HFFc6 (cell line): ENCODE measurements around the gene ZNF280A. TPM values are rescaled to one million over a fixed set of nuclear protein-coding genes. Genes with fewer than 3 reads are reported as not detected.
"Not testable (repeated sequence)": the region's sequence is repeated elsewhere in the genome, so short reads cannot be mapped to it uniquely, and the experiment has no call there.

Source experiments
- DNase-seq: peaks from one replicate; pipeline ENCODE4 v3.0.0-alpha.2; 2018
- H3K27ac Mint-ChIP-seq: 2 replicates; pipeline ENCODE4 v1.8.0; 2020; ENCODE audit warnings: mild to moderate bottlenecking, mixed read lengths
- H3K27me3 Mint-ChIP-seq: 2 replicates; pipeline ENCODE4 v1.8.0; 2021; ENCODE audit warnings: mild to moderate bottlenecking, moderate library complexity, mixed read lengths; ENCODE audit not compliant: insufficient read depth
- H3K36me3 Mint-ChIP-seq: 2 replicates; pipeline ENCODE4 v1.8.0; 2021; ENCODE audit warnings: low read depth, mixed read lengths
- H3K4me1 Mint-ChIP-seq: 2 replicates; pipeline ENCODE4 v1.8.0; 2020; ENCODE audit warnings: low read depth, mixed read lengths
- H3K4me3 Mint-ChIP-seq: 2 replicates; pipeline ENCODE4 v1.8.0; 2020; ENCODE audit warnings: mild to moderate bottlenecking, moderate library complexity, mixed read lengths
- H3K9me3 Mint-ChIP-seq: 2 replicates; pipeline ENCODE4 v1.8.0; 2020; ENCODE audit warnings: mild to moderate bottlenecking, mixed read lengths
- CTCF ChIP-seq: fragments of 200-600 bp; sonication (generic); IDR thresholded peaks from 2 replicates; pipeline ENCODE4 v1.5.0; 2021; ENCODE audit warnings: antibody characterized with exemption, mild to moderate bottlenecking
- total RNA-seq, 6 experiments: library from RNA; stranded (reverse); fragmentation: NEBNext Ultra II Directional; extraction: Animal tissue kit (Norgen Biotek cat#: 25700); gene quantifications; 2 replicates in 1 of 6; 3 replicates in 5 of 6; pipeline ENCODE4 v1.2.3, GENCODE V29; 2021

Gene ZNF280A
- total RNA-seq, 6 experiments from 2014 or later: 0.08 TPM; not detected in 5

GRCh38 chr22:22480940-22481339 is 39.1 kb downstream of the ZNF280A start:
- H3K36me3 Mint-ChIP-seq: no peaks in the 10 kb centered on the region

GRCh38 chr22:22479999-22480532 is 40.0 kb downstream of the ZNF280A start:
- Mint-ChIP-seq H3K27me3 (no peaks in the 10 kb centered on the region; the same call in 1 of the 2 replicates), H3K9me3 (peaks cover 3% of the 10 kb centered on the region; the same call in 1 of the 2 replicates), H3K4me1 (no peaks in the 10 kb centered on the region), H3K4me3 (no peak overlapping the region), H3K36me3 (no peaks in the 10 kb centered on the region), H3K27ac (no peak overlapping the region)
- DNase-seq: no peak
- TF ChIP-seq CTCF: no peak

More at GRCh38 chr22:22480940-22481339, 39.1 kb downstream of the ZNF280A start:
- Mint-ChIP-seq H3K4me3 (no peak overlapping the region), H3K27ac (no peak overlapping the region), H3K4me1 (no peaks in the 10 kb centered on the region), H3K27me3 (no peaks in the 10 kb centered on the region; the same call in 1 of the 2 replicates), H3K9me3 (peaks cover 3% of the 10 kb centered on the region; the same call in 1 of the 2 replicates)
- TF ChIP-seq CTCF: no peak
- no peak for DNase-seq

GRCh38 chr22:22479116-22479515 is 41.0 kb downstream of the ZNF280A start:
- H3K27me3 Mint-ChIP-seq: no peaks in the 10 kb centered on the region
- no peak overlapping the region for H3K4me3 Mint-ChIP-seq
- no peaks in the 10 kb centered on the region for H3K4me1 Mint-ChIP-seq
- DNase-seq: no peak
- H3K9me3 Mint-ChIP-seq: peaks cover 3% of the 10 kb centered on the region; the same call in 1 of the 2 replicates
- H3K36me3 Mint-ChIP-seq: no peaks in the 10 kb centered on the region
- TF ChIP-seq CTCF: no peak
- no peak overlapping the region for H3K27ac Mint-ChIP-seq

- Mint-ChIP-seq H3K4me3 (no peak overlapping the region), H3K27ac (no peak overlapping the region), H3K27me3 (no peaks in the 10 kb centered on the region), H3K36me3 (no peaks in the 10 kb centered on the region), H3K4me1 (no peaks in the 10 kb centered on the region), H3K9me3 (peaks cover 3% of the 10 kb centered on the region; the same call in 1 of the 2 replicates)
- DNase-seq: no peak
- TF ChIP-seq CTCF: no peak
Measured at GRCh38 chr22:22478470-22478869, 41.6 kb downstream of the ZNF280A start.

GRCh38 chr22:22474733-22475132 is 45.3 kb downstream of the ZNF280A start:
- no peak overlapping the region for H3K27ac Mint-ChIP-seq
- peaks cover 2% of the 10 kb centered on the region; the same call in 1 of the 2 replicates for H3K9me3 Mint-ChIP-seq
- no peak for TF ChIP-seq CTCF
- H3K4me1 Mint-ChIP-seq: no peaks in the 10 kb centered on the region
- no peak overlapping the region for H3K4me3 Mint-ChIP-seq
- no peaks in the 10 kb centered on the region for H3K36me3 Mint-ChIP-seq
- peaks cover 4% of the 10 kb centered on the region; the same call in 1 of the 2 replicates for H3K27me3 Mint-ChIP-seq
- no peak for DNase-seq

GRCh38 chr22:22471104-22471503 is 49.0 kb downstream of the ZNF280A start:
- not testable (repeated sequence) for H3K27me3 Mint-ChIP-seq, DNase-seq
- H3K9me3 Mint-ChIP-seq: peaks cover 13% of the 10 kb centered on the region; the same call in 1 of the 2 replicates

More at GRCh38 chr22:22471104-22471503, 49.0 kb downstream of the ZNF280A start:
- not testable (repeated sequence) for H3K4me3 Mint-ChIP-seq, H3K36me3 Mint-ChIP-seq, H3K27ac Mint-ChIP-seq, H3K4me1 Mint-ChIP-seq
